H1 (cell line): Measurements from ENCODE around the gene MID2.

Source experiments
- BCL11A ChIP-seq, 2 experiments: IDR thresholded peaks; one replicate each; pipeline ENCODE4 v1.6.1; 2011; ENCODE audit warnings: low read depth in 2 of 2, low read length in 2 of 2, mild to moderate bottlenecking in 2 of 2
- CEBPB ChIP-seq: IDR thresholded peaks from 2 replicates; pipeline ENCODE4 v1.6.1; 2012; ENCODE audit warnings: low read depth, low read length
- CTCF ChIP-seq, 3 experiments: IDR thresholded peaks; 1 replicate in 2 of 3; 2 replicates in 1 of 3; pipeline versions ENCODE4 v1.5.1 to v1.6.1; 2011; ENCODE audit warnings: low read length in 3 of 3, mild to moderate bottlenecking in 3 of 3, inconsistent platforms in 2 of 3, low read depth in 1 of 3, moderate library complexity in 1 of 3; ENCODE audit not compliant: insufficient read depth in 1 of 3; ENCODE audit errors: control extremely low read depth in 1 of 3
- EGR1 ChIP-seq: IDR thresholded peaks from 2 replicates; pipeline ENCODE4 v1.6.1; 2011; ENCODE audit warnings: low read depth, low read length, borderline replicate concordance
- EZH2 ChIP-seq: fragments of 200-600 bp; sonication (generic); IDR thresholded peaks from 2 replicates; pipeline ENCODE4 v1.7.1; 2012; ENCODE audit warnings: low read depth, mild to moderate bottlenecking, moderate library complexity, low read length, inconsistent platforms; ENCODE audit not compliant: severe bottlenecking
- MAX ChIP-seq: IDR thresholded peaks from 2 replicates; pipeline ENCODE4 v1.6.1; 2012; ENCODE audit warnings: inconsistent platforms
- POLR2A ChIP-seq, 2 experiments: IDR thresholded peaks; 1 replicate in 1 of 2; 2 replicates in 1 of 2; pipeline ENCODE4 v1.6.1; 2011; ENCODE audit warnings: low read depth in 2 of 2, low read length in 2 of 2, mild to moderate bottlenecking in 2 of 2; ENCODE audit errors: control extremely low read depth in 1 of 2
- POLR2AphosphoS5 ChIP-seq: IDR thresholded peaks from 2 replicates; pipeline ENCODE4 v1.6.1; 2011; ENCODE audit warnings: low read depth, low read length
- RAD21 ChIP-seq, 2 experiments: IDR thresholded peaks in 1 of 2; conservative IDR thresholded peaks in 1 of 2; 2 replicates each; pipeline ENCODE4 v1.6.1; 2011; ENCODE audit warnings: low read depth in 2 of 2, low read length in 2 of 2, improper control_type of control experiment in 1 of 2, inconsistent platforms in 1 of 2, mild to moderate bottlenecking in 1 of 2, moderate library complexity in 1 of 2

- TF ChIP-seq EGR1 (no peak), EZH2 (no peak), CEBPB (no peak), POLR2AphosphoS5 (no peak), CTCF (IDR thresholded peaks at IDR 0.05; ENCODE audit: control extremely low read depth in 1 of 3, insufficient read depth in 1 of 3, low read depth in 1 of 3, low read length in 3 of 3) (no peak), RAD21 (IDR thresholded peaks at IDR 0.05 in 1 of 2, conservative IDR thresholded peaks at IDR 0.05 in 1 of 2; ENCODE audit: low read depth in 2 of 2, low read length in 2 of 2) (no peak), MAX (no peak), POLR2A (IDR thresholded peaks at IDR 0.05; ENCODE audit: control extremely low read depth in 1 of 2, low read depth in 2 of 2, low read length in 2 of 2) (no peak), BCL11A (IDR thresholded peaks at IDR 0.05; ENCODE audit: low read depth in 2 of 2, low read length in 2 of 2) (no peak)
Measured at GRCh38 chrX:107777536-107777832, 48.2 kb upstream of the MID2 start, which contains the start of gene NCBP2L.
